Kidney (tissue), 14 donors: ENCODE measurements around the gene C4orf50. TPM values are rescaled to one million over a fixed set of nuclear protein-coding genes. Genes with fewer than 3 reads are reported as not detected.

Experiments
- DNase-seq, 5 donors: peaks; one replicate each; pipeline ENCODE4 v3.0.0-alpha.2; 2013 to 2020
- FAIRE-seq: peaks from 2 replicates; lab custom pipeline; 2012; peaks lifted over from hg19 to GRCh38; lab: Jason Lieb, UNC
- H3K27ac ChIP-seq, 2 donors: one replicate each; pipeline ENCODE4 v1.7.0; 2013; ENCODE audit warnings: low read depth in 2 of 2, low read length in 2 of 2, inconsistent platforms in 1 of 2
- H3K27me3 ChIP-seq: one replicate; pipeline ENCODE4 v1.7.1; 2013; ENCODE audit warnings: low read length, inconsistent platforms; ENCODE audit not compliant: control insufficient read depth, insufficient read depth
- H3K36me3 ChIP-seq, 3 donors: one replicate each; pipeline versions ENCODE4 v1.7.0 to v1.7.1; 2013; ENCODE audit warnings: low read length in 3 of 3, control low read depth in 1 of 3, inconsistent platforms in 1 of 3; ENCODE audit not compliant: insufficient read depth in 3 of 3, control insufficient read depth in 2 of 3
- H3K4me1 ChIP-seq, 3 donors: one replicate each; pipeline versions ENCODE4 v1.7.0 to v1.7.1; 2013; ENCODE audit warnings: low read length in 3 of 3, inconsistent platforms in 1 of 3, low read depth in 1 of 3; ENCODE audit not compliant: control insufficient read depth in 2 of 3, insufficient read depth in 2 of 3
- H3K4me3 ChIP-seq, 3 donors: one replicate each; pipeline versions ENCODE4 v1.7.0 to v1.8.1; 2013; ENCODE audit warnings: low read length in 3 of 3, control low read depth in 1 of 3, inconsistent platforms in 1 of 3
- H3K9ac ChIP-seq, 3 donors: one replicate each; pipeline versions ENCODE4 v1.7.0 to v1.7.1; 2013; ENCODE audit warnings: low read length in 3 of 3, control low read depth in 1 of 3, inconsistent platforms in 1 of 3
- H3K9me3 ChIP-seq, 3 donors: one replicate each; pipeline versions ENCODE4 v1.7.0 to v1.7.1; 2013; ENCODE audit warnings: low read length in 3 of 3, control low read depth in 1 of 3, inconsistent platforms in 1 of 3; ENCODE audit not compliant: control insufficient read depth in 2 of 3, insufficient read depth in 1 of 3
- CTCF ChIP-seq: IDR thresholded peaks from 3 replicates; pipeline ENCODE4 v1.5.1; 2012; ENCODE audit warnings: mild to moderate bottlenecking, moderate library complexity, borderline replicate concordance; ENCODE audit not compliant: insufficient read depth; ENCODE audit errors: extremely low read depth
- intact Hi-C: fragments of 100-400 bp; cut with DNase I; formaldehyde crosslinking; loops from one replicate; pipeline ENCODE4 v1.11.1; 2022
- polyA plus RNA-seq: library from polyadenylated mRNA; stranded (reverse); fragments of 350-450 nt; fragmentation: Illumina TruSeq; extraction: RNeasy Lipid Tissue Mini Kit (QIAGEN cat#74804); gene quantifications from one replicate; pipeline ENCODE4 v1.2.3, GENCODE V29; 2014; ENCODE audit warnings: low read depth, low replicate concordance; ENCODE audit not compliant: insufficient read depth
- total RNA-seq: library from RNA; stranded (reverse); fragmentation: NEBNext Ultra II Directional; extraction: Animal tissue kit (Norgen Biotek cat#: 25700); gene quantifications from one replicate; pipeline ENCODE4 v1.2.1, GENCODE V29; 2021
- donor health status: control.
- donor health status: control.
- donor health status: control.
- donor health status: control.
- donor health status: control.
- donor health status: DM: yes; HTN: yes; CAD: no.
- donor health status: Normal renal cell carcinoma (clear cell type).

Gene C4orf50
- total and polyA plus RNA-seq, 2 donors from 2014 or later, result 0.16 TPM; not detected in 1

- Histone ChIP-seq H3K9ac (no peak overlapping the region), H3K4me3 (no peak overlapping the region), H3K4me1 (no peaks in the 10 kb centered on the region), H3K36me3 (no peaks in the 10 kb centered on the region), H3K27ac (no peak overlapping the region), H3K27me3 (no peaks in the 10 kb centered on the region), H3K9me3 (no peaks in the 10 kb centered on the region)
- intact Hi-C loops, result no loop called here
- no peak for TF ChIP-seq CTCF
- FAIRE-seq (no peak), DNase-seq (peak in 2 of 5 donors; percentile 29 to 46)
Measured at GRCh38 chr4:5973486-5974220, 44.6 kb downstream of the C4orf50 start.

GRCh38 chr4:5973033-5973432 lies 45.2 kb downstream of the C4orf50 start:
- Histone ChIP-seq H3K4me3 (no peak overlapping the region), H3K27me3 (no peaks in the 10 kb centered on the region), H3K4me1 (no peaks in the 10 kb centered on the region), H3K36me3 (no peaks in the 10 kb centered on the region), H3K27ac (no peak overlapping the region), H3K9ac (no peak overlapping the region), H3K9me3 (no peaks in the 10 kb centered on the region)
- TF ChIP-seq CTCF, result no peak
- FAIRE-seq, result no peak
- intact Hi-C loops, result no loop called here
- DNase-seq, result peak in 1 of 5 donors; percentile 23

- DNase-seq (peak in 2 of 5 donors; percentile 18 to 50), FAIRE-seq (no peak)
- Histone ChIP-seq H3K36me3 (no peaks in the 10 kb centered on the region), H3K9me3 (no peaks in the 10 kb centered on the region), H3K27me3 (no peaks in the 10 kb centered on the region), H3K27ac (no peak overlapping the region), H3K9ac (no peak overlapping the region), H3K4me1 (no peaks in the 10 kb centered on the region), H3K4me3 (no peak overlapping the region)
- TF ChIP-seq CTCF, result no peak
- intact Hi-C loops, result no loop called here
Measured at GRCh38 chr4:5972571-5972970, 45.7 kb downstream of the C4orf50 start.

- Histone ChIP-seq H3K27me3 (no peaks in the 10 kb centered on the region), H3K4me3 (no peak overlapping the region), H3K9me3 (no peaks in the 10 kb centered on the region), H3K36me3 (no peaks in the 10 kb centered on the region), H3K9ac (no peak overlapping the region), H3K4me1 (no peaks in the 10 kb centered on the region), H3K27ac (no peak overlapping the region)
- intact Hi-C loops, result no loop called here
- FAIRE-seq (no peak), DNase-seq (peak in 2 of 5 donors; percentile 37 to 58)
- no peak for TF ChIP-seq CTCF
Measured at GRCh38 chr4:5971078-5971450, 47.2 kb downstream of the C4orf50 start.
